HG03342 (cell line): ENCODE data around the gene RNF151.
A peak's percentile ranks its signal among the peaks of the same experiment; 100 is the strongest.
"Not testable (repeated sequence)": the region's sequence is repeated elsewhere in the genome, so short reads cannot be mapped to it uniquely, and the experiment has no call there.

Source experiments
- ATAC-seq: cut with Tn5 transposase; IDR thresholded peaks from one replicate; pipeline ENCODE4 v1.9.1; 2021; ENCODE audit warnings: mild to moderate bottlenecking, moderate library complexity; ENCODE audit not compliant: unreplicated experiment

Gene RNF151

GRCh38 chr16:1959269-1960039 is 7.2 kb upstream of the RNF151 start, which contains the start of gene NDUFB10:
NDUFB10 (plus strand) TSS chr16:1959538; CDS start chr16:1959625, 87 bp downstream.
- peak; percentile 69 for ATAC-seq

- no peak for ATAC-seq
Measured at GRCh38 chr16:1960665-1961630, 5.7 kb upstream of the RNF151 start.

- ATAC-seq = no peak
Measured at GRCh38 chr16:1961651-1962067, 5.0 kb upstream of the RNF151 start.

GRCh38 chr16:1962161-1963153 is 4.2 kb upstream of the RNF151 start:
- not testable (repeated sequence) for ATAC-seq

GRCh38 chr16:1963806-1964505 is 2.7 kb upstream of the RNF151 start:
- no peak for ATAC-seq

- peak; percentile 84 for ATAC-seq
Measured at GRCh38 chr16:1964506-1965395, 1.9 kb upstream of the RNF151 start, which contains the start of gene RPS2. RPS2 (minus strand) TSS chr16:1964826; CDS start chr16:1964625, 201 bp downstream.

GRCh38 chr16:1965396-1966001 is 1.2 kb upstream of the RNF151 start:
- ATAC-seq = no peak

- no peak for ATAC-seq
Measured at GRCh38 chr16:1968146-1968953, 1.7 kb downstream of the RNF151 start.

- ATAC-seq = peak; percentile 71
Measured at GRCh38 chr16:1971796-1972489, 5.3 kb downstream of the RNF151 start, which contains the start of gene TBL3. TBL3 (plus strand) TSS chr16:1972053; CDS start chr16:1972165, 112 bp downstream.

GRCh38 chr16:1972490-1972877 is 5.8 kb downstream of the RNF151 start:
- ATAC-seq = no peak

GRCh38 chr16:1973461-1974156 is 7.0 kb downstream of the RNF151 start:
- ATAC-seq = no peak

GRCh38 chr16:1974157-1975070 is 7.8 kb downstream of the RNF151 start:
- ATAC-seq = no peak

GRCh38 chr16:1975432-1976215 is 9.0 kb downstream of the RNF151 start:
- ATAC-seq = no peak

- ATAC-seq = no peak
Measured at GRCh38 chr16:1976216-1976520, 9.5 kb downstream of the RNF151 start.
